ENCODE results near the gene SLC7A8. TPM values are rescaled to one million over a fixed set of nuclear protein-coding genes. Genes with fewer than 3 reads are reported as not detected.

The SLC7A8 gene
- total and polyA plus RNA-seq, 9 donors, result 45.9 to 161 (median 95.4) TPM

GRCh38 chr14:23217032-23218020 is 33.9 kb upstream of the SLC7A8 start:
- Histone ChIP-seq H3K27me3 (no peaks in the 10 kb centered on the region), H3K4me3 (no peak overlapping the region), H3K9me3 (no peaks in the 10 kb centered on the region), H3K27ac (no peak overlapping the region), H3K36me3 (no peaks in the 10 kb centered on the region), H3K4me1 (ENCODE audit: insufficient read depth) (no peaks in the 10 kb centered on the region)
- no peak for DNase-seq
- TF ChIP-seq EP300 (IDR thresholded peaks at IDR 0.05) (no peak), POLR2A (IDR thresholded peaks at IDR 0.05) (no peak), CTCF (IDR thresholded peaks at IDR 0.05) (no peak)
- 92 to 98% (median 95%) methylated on average over 6 of the region's 6 CpGs for WGBS, 3 donors
- intact Hi-C loops (cut with DNase I), result no loop called here

GRCh38 chr14:23215421-23215820 is 32.0 kb upstream of the SLC7A8 start:
- no peaks in the 10 kb centered on the region for H3K9me3 ChIP-seq
- TF ChIP-seq EP300 (IDR thresholded peaks at IDR 0.05) (no peak), CTCF (IDR thresholded peaks at IDR 0.05) (no peak), POLR2A (IDR thresholded peaks at IDR 0.05) (no peak)
- no peaks in the 10 kb centered on the region for H3K27me3 ChIP-seq
- no peaks in the 10 kb centered on the region for H3K36me3 ChIP-seq
- no peak for DNase-seq
- H3K4me1 ChIP-seq (ENCODE audit: insufficient read depth), result no peaks in the 10 kb centered on the region
- no peak overlapping the region for H3K4me3 ChIP-seq
- no peak overlapping the region for H3K27ac ChIP-seq
- intact Hi-C loops (cut with DNase I), result no loop called here
- WGBS, 3 donors, result 94 to 100% (median 100%) methylated on average over 1 of the region's 1 CpG

GRCh38 chr14:23209651-23210423 is 26.4 kb upstream of the SLC7A8 start:
- no peak overlapping the region for H3K27ac ChIP-seq
- 86 to 94% (median 91%) methylated on average over 7 of the region's 7 CpGs for WGBS, 3 donors
- H3K4me1 ChIP-seq (ENCODE audit: insufficient read depth), result no peaks in the 10 kb centered on the region
- no peak for TF ChIP-seq POLR2A (IDR thresholded peaks at IDR 0.05)
- TF ChIP-seq CTCF (IDR thresholded peaks at IDR 0.05), result no peak
- TF ChIP-seq EP300 (IDR thresholded peaks at IDR 0.05), result no peak
- DNase-seq, result no peak
- no peaks in the 10 kb centered on the region for H3K27me3 ChIP-seq
- no peak overlapping the region for H3K4me3 ChIP-seq
- intact Hi-C loops (cut with DNase I), result no loop called here
- H3K9me3 ChIP-seq, result no peaks in the 10 kb centered on the region
- H3K36me3 ChIP-seq, result no peaks in the 10 kb centered on the region

- no peak overlapping the region for H3K27ac ChIP-seq
- TF ChIP-seq EP300 (IDR thresholded peaks at IDR 0.05) (no peak), CTCF (IDR thresholded peaks at IDR 0.05) (no peak), POLR2A (IDR thresholded peaks at IDR 0.05) (no peak)
- no peak overlapping the region for H3K4me3 ChIP-seq
- H3K9me3 ChIP-seq, result no peaks in the 10 kb centered on the region
- no peaks in the 10 kb centered on the region for H3K27me3 ChIP-seq
- intact Hi-C loops (cut with DNase I), result no loop called here
- H3K36me3 ChIP-seq, result no peaks in the 10 kb centered on the region
- no peaks in the 10 kb centered on the region for H3K4me1 ChIP-seq (ENCODE audit: insufficient read depth)
- no peak for DNase-seq
Measured at GRCh38 chr14:23208324-23208723, 24.9 kb upstream of the SLC7A8 start.
